Testis (tissue), 2 donors: Measurements from ENCODE around the gene CTNS.

Experiments used
- CTCF ChIP-seq, 3 experiments: fragments of 450-650 bp in 2 of 3; fragments of 200-600 bp in 1 of 3; sonication (generic) in 1 of 3; IDR thresholded peaks; one replicate each; pipeline ENCODE4 v1.5.1; 2016 to 2019; ENCODE audit warnings: antibody characterized with exemption in 3 of 3, mild to moderate bottlenecking in 2 of 3, moderate library complexity in 1 of 3
- POLR2A ChIP-seq: fragments of 450-650 bp; IDR thresholded peaks from one replicate; pipeline ENCODE4 v1.6.1; 2017; ENCODE audit warnings: antibody characterized with exemption, mild to moderate bottlenecking, moderate library complexity

- TF ChIP-seq CTCF (IDR thresholded peaks at IDR 0.05) (no peak), POLR2A (no peak)
Measured at GRCh38 chr17:3622977-3623594, 13.5 kb upstream of the CTNS start.
